Ishikawa (cell line): ENCODE data around the gene ATG5.

ENCODE experiments used
- CEBPB ChIP-seq: IDR thresholded peaks from 2 replicates; pipeline ENCODE4 v1.6.1; 2012
- CREB1 ChIP-seq: IDR thresholded peaks from 2 replicates; pipeline ENCODE4 v1.6.1; 2012; ENCODE audit warnings: low read depth
- EGR1 ChIP-seq: IDR thresholded peaks from 2 replicates; pipeline ENCODE4 v1.6.1; 2012
- EP300 ChIP-seq: IDR thresholded peaks from 2 replicates; pipeline ENCODE4 v1.6.1; 2012; ENCODE audit warnings: borderline replicate concordance
- FOXM1 ChIP-seq: IDR thresholded peaks from 2 replicates; pipeline ENCODE4 v1.6.1; 2012; ENCODE audit warnings: low read depth, borderline replicate concordance
- NFIC ChIP-seq: IDR thresholded peaks from 2 replicates; pipeline ENCODE4 v1.6.1; 2012
- RAD21 ChIP-seq: IDR thresholded peaks from 2 replicates; pipeline ENCODE4 v1.6.1; 2012; ENCODE audit warnings: low read depth
- TAF1 ChIP-seq: IDR thresholded peaks from 2 replicates; pipeline ENCODE4 v1.6.1; 2012; ENCODE audit warnings: low read depth, mild to moderate bottlenecking
- TCF12 ChIP-seq: IDR thresholded peaks from 2 replicates; pipeline ENCODE4 v1.6.1; 2012; ENCODE audit warnings: low read depth
- TEAD4 ChIP-seq: IDR thresholded peaks from 2 replicates; pipeline ENCODE4 v1.6.1; 2012
- YY1 ChIP-seq: IDR thresholded peaks from 2 replicates; pipeline ENCODE4 v1.6.1; 2012; ENCODE audit warnings: low read depth
- ZBTB7A ChIP-seq: IDR thresholded peaks from 2 replicates; pipeline ENCODE4 v1.6.1; 2012; ENCODE audit warnings: low read depth
- TF ChIP-seq, protein P1 (sequence below): IDR thresholded peaks from 2 replicates; pipeline ENCODE4 v1.6.1; 2012
- TF ChIP-seq, protein P2 (sequence below): IDR thresholded peaks from 2 replicates; pipeline ENCODE4 v1.6.1; 2012
- TF ChIP-seq, protein P3 (sequence below): IDR thresholded peaks from 2 replicates; pipeline ENCODE4 v1.6.1; 2012; ENCODE audit warnings: low read depth, mild to moderate bottlenecking

Gene ATG5

DNA sequence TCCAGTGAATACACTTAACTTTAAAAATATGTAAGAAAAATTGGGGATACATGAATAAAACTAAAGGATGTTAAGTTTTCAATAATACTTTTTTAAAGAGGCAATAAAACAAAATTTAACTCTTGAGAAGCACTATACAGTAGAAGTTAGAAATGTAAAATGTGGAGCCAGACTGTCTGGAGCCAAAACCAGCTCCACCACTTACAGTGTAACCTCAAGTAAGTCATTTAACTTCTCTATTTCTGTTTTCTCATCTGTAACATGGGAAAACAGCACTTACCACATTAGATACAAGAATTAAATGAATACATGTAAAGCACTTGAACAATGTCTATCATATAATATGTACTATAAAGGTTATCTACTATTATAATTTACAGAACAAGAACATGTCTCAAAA lies 6.7 kb downstream of the ATG5 start:
- TF ChIP-seq NFIC (no peak), ZBTB7A (no peak), YY1 (no peak), EP300 (no peak), EGR1 (no peak), CEBPB (no peak), TCF12 (no peak)
- TF ChIP-seq, protein P1, sequence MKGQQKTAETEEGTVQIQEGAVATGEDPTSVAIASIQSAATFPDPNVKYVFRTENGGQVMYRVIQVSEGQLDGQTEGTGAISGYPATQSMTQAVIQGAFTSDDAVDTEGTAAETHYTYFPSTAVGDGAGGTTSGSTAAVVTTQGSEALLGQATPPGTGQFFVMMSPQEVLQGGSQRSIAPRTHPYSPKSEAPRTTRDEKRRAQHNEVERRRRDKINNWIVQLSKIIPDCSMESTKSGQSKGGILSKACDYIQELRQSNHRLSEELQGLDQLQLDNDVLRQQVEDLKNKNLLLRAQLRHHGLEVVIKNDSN, result no peak
- TF ChIP-seq, protein P2, sequence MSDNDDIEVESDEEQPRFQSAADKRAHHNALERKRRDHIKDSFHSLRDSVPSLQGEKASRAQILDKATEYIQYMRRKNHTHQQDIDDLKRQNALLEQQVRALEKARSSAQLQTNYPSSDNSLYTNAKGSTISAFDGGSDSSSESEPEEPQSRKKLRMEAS, result no peak

DNA sequence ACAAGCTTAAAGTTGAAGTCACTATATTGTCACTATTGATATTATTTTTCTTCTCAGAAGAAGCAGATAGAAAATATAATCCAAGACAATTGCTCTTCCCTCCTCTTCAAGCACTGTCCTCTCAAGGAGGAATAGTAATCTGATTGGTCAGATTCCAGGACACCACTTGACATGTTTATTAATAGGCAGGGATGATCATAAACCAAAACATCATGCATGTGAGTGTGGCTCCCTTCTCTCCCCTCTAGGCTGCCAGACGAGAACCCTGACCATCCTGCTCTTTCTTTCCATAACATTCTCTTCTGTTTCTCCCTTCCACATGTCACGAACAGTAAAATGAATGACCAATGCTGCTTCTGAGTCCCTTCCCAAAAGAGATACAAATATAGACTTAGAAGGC lies 7.5 kb downstream of the ATG5 start:
- no peak for TF ChIP-seq EP300
- no peak for TF ChIP-seq TEAD4
- TF ChIP-seq, protein P3, sequence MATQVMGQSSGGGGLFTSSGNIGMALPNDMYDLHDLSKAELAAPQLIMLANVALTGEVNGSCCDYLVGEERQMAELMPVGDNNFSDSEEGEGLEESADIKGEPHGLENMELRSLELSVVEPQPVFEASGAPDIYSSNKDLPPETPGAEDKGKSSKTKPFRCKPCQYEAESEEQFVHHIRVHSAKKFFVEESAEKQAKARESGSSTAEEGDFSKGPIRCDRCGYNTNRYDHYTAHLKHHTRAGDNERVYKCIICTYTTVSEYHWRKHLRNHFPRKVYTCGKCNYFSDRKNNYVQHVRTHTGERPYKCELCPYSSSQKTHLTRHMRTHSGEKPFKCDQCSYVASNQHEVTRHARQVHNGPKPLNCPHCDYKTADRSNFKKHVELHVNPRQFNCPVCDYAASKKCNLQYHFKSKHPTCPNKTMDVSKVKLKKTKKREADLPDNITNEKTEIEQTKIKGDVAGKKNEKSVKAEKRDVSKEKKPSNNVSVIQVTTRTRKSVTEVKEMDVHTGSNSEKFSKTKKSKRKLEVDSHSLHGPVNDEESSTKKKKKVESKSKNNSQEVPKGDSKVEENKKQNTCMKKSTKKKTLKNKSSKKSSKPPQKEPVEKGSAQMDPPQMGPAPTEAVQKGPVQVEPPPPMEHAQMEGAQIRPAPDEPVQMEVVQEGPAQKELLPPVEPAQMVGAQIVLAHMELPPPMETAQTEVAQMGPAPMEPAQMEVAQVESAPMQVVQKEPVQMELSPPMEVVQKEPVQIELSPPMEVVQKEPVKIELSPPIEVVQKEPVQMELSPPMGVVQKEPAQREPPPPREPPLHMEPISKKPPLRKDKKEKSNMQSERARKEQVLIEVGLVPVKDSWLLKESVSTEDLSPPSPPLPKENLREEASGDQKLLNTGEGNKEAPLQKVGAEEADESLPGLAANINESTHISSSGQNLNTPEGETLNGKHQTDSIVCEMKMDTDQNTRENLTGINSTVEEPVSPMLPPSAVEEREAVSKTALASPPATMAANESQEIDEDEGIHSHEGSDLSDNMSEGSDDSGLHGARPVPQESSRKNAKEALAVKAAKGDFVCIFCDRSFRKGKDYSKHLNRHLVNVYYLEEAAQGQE, result no peak
- no peak for TF ChIP-seq NFIC
- TF ChIP-seq YY1, result no peak
- TF ChIP-seq CEBPB, result no peak
- TF ChIP-seq TAF1, result no peak

DNA sequence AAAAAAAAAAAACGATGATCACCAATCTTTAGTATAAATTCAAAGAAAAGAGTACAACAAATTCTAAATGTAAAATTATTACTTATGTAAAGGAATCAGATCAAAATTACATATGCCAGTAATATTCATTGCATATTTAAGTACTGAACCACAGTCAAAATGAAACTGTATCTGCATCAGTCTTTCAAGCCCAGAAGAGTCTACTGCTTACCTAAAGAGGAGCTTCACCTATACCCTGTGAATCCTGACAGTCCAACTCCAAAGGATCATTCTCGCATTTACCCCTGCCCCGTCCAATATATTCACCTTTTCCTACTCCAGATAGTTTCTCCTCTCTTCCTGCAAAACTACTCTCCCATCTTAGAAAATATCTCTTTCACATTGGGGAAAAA lies 9.2 kb downstream of the ATG5 start:
- no peak for TF ChIP-seq TEAD4
- TF ChIP-seq, protein P1, result no peak
- TF ChIP-seq, protein P2, result no peak
- TF ChIP-seq TCF12, result no peak
- TF ChIP-seq CEBPB, result no peak
- TF ChIP-seq EP300, result no peak
- TF ChIP-seq ZBTB7A, result no peak
- TF ChIP-seq FOXM1, result no peak
- no peak for TF ChIP-seq EGR1
- TF ChIP-seq YY1, result no peak
- no peak for TF ChIP-seq CREB1

DNA sequence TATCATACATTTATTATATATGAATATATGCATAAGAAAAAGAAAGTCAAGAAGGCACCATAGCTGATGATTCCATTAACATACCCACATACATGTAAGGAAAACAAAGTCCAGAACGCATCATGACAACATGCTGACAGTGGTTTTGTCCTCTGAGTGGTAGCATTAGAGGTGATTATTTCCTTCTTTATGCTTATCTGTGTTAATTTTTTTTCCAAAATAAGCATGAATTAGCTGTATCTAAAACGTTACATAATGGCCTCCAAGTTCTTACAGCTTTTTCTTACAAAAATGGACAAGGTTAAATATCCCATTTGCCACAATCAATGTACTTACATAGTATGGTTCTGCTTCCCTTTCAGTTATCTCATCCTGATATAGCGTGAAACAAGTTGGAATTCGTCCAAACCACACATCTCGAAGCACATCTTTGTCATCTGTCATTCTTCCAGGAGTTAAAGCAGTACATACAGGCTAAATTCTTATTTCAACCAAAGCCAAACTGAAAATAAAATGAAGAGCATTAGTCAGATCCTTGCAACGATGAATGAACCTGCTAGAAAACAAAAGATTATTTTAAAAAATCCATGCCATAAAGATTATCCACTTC lies 9.7 kb downstream of the ATG5 start:
- TF ChIP-seq YY1 (no peak), TAF1 (no peak), TEAD4 (no peak), EP300 (no peak), RAD21 (no peak), ZBTB7A (no peak), FOXM1 (no peak), CREB1 (no peak), TCF12 (no peak), NFIC (no peak), CEBPB (no peak), EGR1 (no peak)
- TF ChIP-seq, protein P3, result no peak
- TF ChIP-seq, protein P2, result no peak
- TF ChIP-seq, protein P1, result no peak

DNA sequence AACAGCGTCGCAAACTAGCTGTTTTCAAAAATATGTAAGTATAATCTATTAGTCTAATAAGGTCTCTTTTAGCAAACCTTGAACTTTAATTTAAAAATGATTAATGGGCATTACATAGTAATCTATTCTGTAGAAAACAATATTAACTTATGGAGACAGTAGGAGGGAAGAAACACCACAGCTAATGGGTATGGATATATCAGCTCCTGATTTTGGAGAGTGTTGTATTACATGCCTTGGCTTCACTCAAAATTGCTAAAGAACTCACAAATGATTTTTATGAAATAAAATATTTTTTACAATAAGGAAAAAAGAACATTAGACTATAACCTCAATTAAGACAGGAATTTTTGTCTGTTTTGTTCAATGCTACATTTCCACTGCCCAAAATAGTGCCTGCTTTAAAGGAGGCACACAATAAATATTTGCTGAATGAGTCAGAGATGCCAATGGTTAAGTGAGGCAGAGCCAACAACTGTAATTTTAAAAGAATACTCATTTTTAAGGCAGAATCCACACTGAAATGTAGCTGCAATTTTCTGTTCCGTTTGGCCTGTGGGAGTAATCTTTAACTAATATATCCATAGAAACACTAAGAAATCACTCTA lies 15.7 kb downstream of the ATG5 start:
- TF ChIP-seq RAD21, result no peak
- peak; percentile 56; the same call in 1 of the 2 replicates for TF ChIP-seq EP300
- TF ChIP-seq TEAD4, result peak; percentile 94
- TF ChIP-seq ZBTB7A, result no peak
- peak; percentile 28; the same call in 1 of the 2 replicates for TF ChIP-seq NFIC
- TF ChIP-seq FOXM1, result peak; percentile 72; the same call in 1 of the 2 replicates
